Stomach (tissue), 9 donors: ENCODE data around the gene DONSON. TPM values are rescaled to one million over a fixed set of nuclear protein-coding genes. Genes with fewer than 3 reads are reported as not detected.

ENCODE experiments used
- DNase-seq, 2 donors: peaks; one replicate each; pipeline versions ENCODE4 v3.0.0 to v3.0.0-alpha.2; 2013 to 2019
- H3K27ac ChIP-seq, 5 donors: fragments of 200-600 bp in 4 of 5; sonication (generic) in 4 of 5; one replicate each; pipeline ENCODE4 v1.5.1; 2013 to 2019; ENCODE audit warnings: mild to moderate bottlenecking in 1 of 5, moderate library complexity in 1 of 5
- H3K27me3 ChIP-seq, 3 donors: fragments of 200-600 bp; sonication (generic); one replicate each; pipeline ENCODE4 v1.5.1; 2017 to 2019; ENCODE audit warnings: mixed run types in 1 of 3
- H3K36me3 ChIP-seq, 4 donors: fragments of 200-600 bp; sonication (generic); 1 replicate in 3 of 4; 2 replicates in 1 of 4; pipeline ENCODE4 v1.5.1; 2016 to 2019
- H3K4me1 ChIP-seq, 4 donors: fragments of 200-600 bp; sonication (generic); one replicate each; pipeline ENCODE4 v1.5.1; 2016 to 2019
- H3K4me3 ChIP-seq, 4 donors: fragments of 200-600 bp; sonication (generic) in 3 of 4; one replicate each; pipeline ENCODE4 v1.5.1; 2016 to 2019; ENCODE audit warnings: mild to moderate bottlenecking in 1 of 4
- H3K9me3 ChIP-seq, 4 donors: fragments of 200-600 bp; sonication (generic); one replicate each; pipeline ENCODE4 v1.5.1; 2016 to 2019
- CTCF ChIP-seq, 7 experiments: fragments of 450-650 bp in 4 of 7; fragments of 200-600 bp in 3 of 7; sonication (generic) in 3 of 7; IDR thresholded peaks; one replicate each; pipeline ENCODE4 v1.5.1; 2016 to 2019; ENCODE audit warnings: antibody characterized with exemption in 7 of 7, control low read depth in 2 of 7, mild to moderate bottlenecking in 1 of 7
- EP300 ChIP-seq: sonication (generic); formaldehyde crosslinking; IDR thresholded peaks from one replicate; pipeline ENCODE4 v1.6.1; 2017; ENCODE audit warnings: antibody characterized with exemption
- POLR2A ChIP-seq, 4 donors: fragments of 450-650 bp; IDR thresholded peaks; one replicate each; pipeline ENCODE4 v1.6.1; 2016; ENCODE audit warnings: antibody characterized with exemption in 4 of 4, control low read depth in 2 of 4, mild to moderate bottlenecking in 1 of 4, moderate library complexity in 1 of 4
- POLR2AphosphoS5 ChIP-seq, 3 donors: sonication (generic); formaldehyde crosslinking; IDR thresholded peaks; one replicate each; pipeline ENCODE4 v1.6.1; 2016; ENCODE audit warnings: antibody characterized with exemption in 3 of 3
- WGBS, 5 donors: extraction: QIAGEN DNeasy Blood & Tissue Kit in 3 of 5; methylation state at CpG; one replicate each; pipeline versions ENCODE4 v1.1.5 to v1.1.7; 2013 to 2018; 5-methylcytosine and 5-hydroxymethylcytosine counted together
- intact Hi-C: fragments of 100-400 bp; cut with DNase I; formaldehyde crosslinking; loops from one replicate; pipeline ENCODE4 v1.15.1; 2023; ENCODE audit warnings: low total_unique reads
- polyA plus RNA-seq, 3 donors: library from polyadenylated mRNA; stranded (reverse); fragments of 200-250 nt; gene quantifications; one replicate each; pipeline ENCODE4 v1.2.3, GENCODE V29; 2013
- total RNA-seq, 5 donors: library from RNA; depleted of rRNA; stranded (reverse); fragments of >200 nt; gene quantifications; one replicate each; pipeline versions ENCODE4 v1.1.0 to v1.2.3, GENCODE V29; 2014 to 2016
- donor health status: healthy with polysubstance abuse.
- donor health status: Bipolar disorder and iron deficiency.
- donor health status: healthy.

The DONSON gene
- total and polyA plus RNA-seq, 8 donors, result 0.58 to 72.4 (median 9.7) TPM

- peaks cover 27 to 69% (median 46%) of the 10 kb centered on the region in 4 donors for H3K4me1 ChIP-seq
- 0 to 1% (median 0%) methylated on average over 25 to 56 of the region's 56 CpGs for WGBS, 5 donors
- peak; percentile 24 to 94 (median 93) for TF ChIP-seq POLR2AphosphoS5 (IDR thresholded peaks at IDR 0.05)
- no peak for TF ChIP-seq EP300
- peak in 1 of 4 donors; percentile 36 for TF ChIP-seq POLR2A (IDR thresholded peaks at IDR 0.05)
- no peaks in the 10 kb centered on the region for H3K27me3 ChIP-seq
- peaks cover 11 to 31% (median 30%) of the 10 kb centered on the region in 4 donors for H3K36me3 ChIP-seq
- H3K9me3 ChIP-seq, result no peaks in the 10 kb centered on the region
- H3K4me3 ChIP-seq, result peak within 1 kb of the TSS; percentile 70 to 81 (median 78)
- DNase-seq, result peak; percentile 86 to 96
- H3K27ac ChIP-seq, result peak within 1 kb of the TSS; percentile 91 to 99 (median 99)
- intact Hi-C loops, result no loop called here
These were observed 46.5 kb downstream of the DONSON start, which contains the start of gene GART for GRCh38 chr21:33541756-33542639. Gene GART (minus strand): TSS chr21:33542117. CDS start chr21:33539315, 2,802 bp downstream.

GRCh38 chr21:33541105-33541711, 47.3 kb downstream of the DONSON start:
- H3K4me3 ChIP-seq, result peak overlapping the region; percentile 70 to 81 (median 78)
- peak overlapping the region; percentile 85 to 99 (median 99) for H3K27ac ChIP-seq
- H3K9me3 ChIP-seq, result no peaks in the 10 kb centered on the region
- intact Hi-C loops, result no loop called here
- DNase-seq, result peak in 1 of 2 donors; percentile 48
- peaks cover 22 to 61% (median 41%) of the 10 kb centered on the region in 4 donors for H3K4me1 ChIP-seq
- H3K27me3 ChIP-seq, result no peaks in the 10 kb centered on the region
- 37 to 45% (median 39%) methylated on average over 19 of the region's 19 CpGs for WGBS, 5 donors
- H3K36me3 ChIP-seq, result peaks cover 13 to 31% (median 30%) of the 10 kb centered on the region in 4 donors
- TF ChIP-seq EP300 (no peak), CTCF (IDR thresholded peaks at IDR 0.05) (no peak), POLR2AphosphoS5 (IDR thresholded peaks at IDR 0.05) (no peak), POLR2A (IDR thresholded peaks at IDR 0.05) (no peak)

- TF ChIP-seq EP300 (no peak), POLR2A (IDR thresholded peaks at IDR 0.05) (no peak), POLR2AphosphoS5 (IDR thresholded peaks at IDR 0.05) (no peak), CTCF (IDR thresholded peaks at IDR 0.05) (no peak)
- Histone ChIP-seq H3K4me1 (peaks cover 17 to 56% (median 36%) of the 10 kb centered on the region in 4 donors), H3K9me3 (no peaks in the 10 kb centered on the region), H3K27ac (peak overlapping the region in 4 of 5 donors; percentile 97 to 99 (median 99)), H3K36me3 (peaks cover 13 to 35% (median 35%) of the 10 kb centered on the region in 4 donors), H3K4me3 (peak overlapping the region in 2 of 4 donors; percentile 70 to 79), H3K27me3 (no peaks in the 10 kb centered on the region)
- intact Hi-C loops, result no loop called here
- peak in 1 of 2 donors; percentile 31 for DNase-seq
- WGBS, 5 donors, result 35 to 55% (median 38%) methylated on average over 3 of the region's 3 CpGs
These were observed 47.8 kb downstream of the DONSON start for GRCh38 chr21:33540711-33541104.

GRCh38 chr21:33539616-33540015, 48.9 kb downstream of the DONSON start:
- no peak for TF ChIP-seq EP300
- TF ChIP-seq POLR2A (IDR thresholded peaks at IDR 0.05), result no peak
- TF ChIP-seq CTCF (IDR thresholded peaks at IDR 0.05), result no peak
- TF ChIP-seq POLR2AphosphoS5 (IDR thresholded peaks at IDR 0.05), result no peak
- H3K36me3 ChIP-seq, result peaks cover 15 to 46% (median 46%) of the 10 kb centered on the region in 4 donors
- intact Hi-C loops, result loop anchor here (10.0 kb wide), 1 partner anchor 65 kb away; no protein-coding TSS in a partner anchor
- WGBS, 5 donors, result 73 to 87% (median 82%) methylated on average over 4 of the region's 4 CpGs
- H3K27me3 ChIP-seq, result no peaks in the 10 kb centered on the region
- H3K9me3 ChIP-seq, result no peaks in the 10 kb centered on the region
- H3K4me1 ChIP-seq, result peaks cover 15 to 45% (median 26%) of the 10 kb centered on the region in 4 donors
- no peak overlapping the region for H3K27ac ChIP-seq
- no peak for DNase-seq
- H3K4me3 ChIP-seq, result no peak overlapping the region
